Upper lobe of left lung (tissue), 6 donors: Measurements from ENCODE around the gene TAF4. TPM values are rescaled to one million over a fixed set of nuclear protein-coding genes. Genes with fewer than 3 reads are reported as not detected.
"Not testable (repeated sequence)": the region's sequence is repeated elsewhere in the genome, so short reads cannot be mapped to it uniquely, and the experiment has no call there.

ENCODE experiments used
- ATAC-seq, 2 donors: fragments of 200-7000 bp; cut with Tn5 transposase; one replicate each; pipeline ENCODE4 v1.9.1; 2022; ENCODE audit warnings: mild to moderate bottlenecking in 2 of 2, moderate library complexity in 2 of 2; ENCODE audit not compliant: low FRiP score in 2 of 2
- DNase-seq, 2 donors: peaks; one replicate each; pipeline ENCODE4 v3.0.0-alpha.2; 2019 to 2020
- H3K27ac ChIP-seq, 4 donors: fragments of 200-600 bp; sonication (generic); one replicate each; pipeline ENCODE4 v1.5.1; 2016 to 2019
- H3K27me3 ChIP-seq, 4 donors: fragments of 200-600 bp; sonication (generic); one replicate each; pipeline ENCODE4 v1.5.1; 2017 to 2019
- H3K36me3 ChIP-seq, 4 donors: fragments of 200-600 bp; sonication (generic); one replicate each; pipeline ENCODE4 v1.5.1; 2016 to 2019
- H3K4me1 ChIP-seq, 4 donors: fragments of 200-600 bp; sonication (generic); one replicate each; pipeline ENCODE4 v1.5.1; 2018 to 2019
- H3K4me3 ChIP-seq, 4 donors: fragments of 200-600 bp; sonication (generic); one replicate each; pipeline ENCODE4 v1.5.1; 2017 to 2019; ENCODE audit warnings: mild to moderate bottlenecking in 2 of 4, moderate library complexity in 1 of 4
- H3K9me3 ChIP-seq, 4 donors: fragments of 200-600 bp; sonication (generic); one replicate each; pipeline ENCODE4 v1.5.1; 2018 to 2019
- CTCF ChIP-seq, 6 experiments: fragments of 450-650 bp in 4 of 6; fragments of 200-600 bp in 2 of 6; sonication (generic) in 2 of 6; IDR thresholded peaks; one replicate each; pipeline ENCODE4 v1.5.1; 2016 to 2019; ENCODE audit warnings: antibody characterized with exemption in 6 of 6
- EP300 ChIP-seq, 4 donors: sonication (generic); formaldehyde crosslinking; IDR thresholded peaks; one replicate each; pipeline ENCODE4 v1.5.1; 2017; ENCODE audit warnings: antibody characterized with exemption in 4 of 4, control low read depth in 2 of 4
- POLR2A ChIP-seq, 4 donors: fragments of 450-650 bp; IDR thresholded peaks; one replicate each; pipeline ENCODE4 v1.5.1; 2016 to 2017; ENCODE audit warnings: antibody characterized with exemption in 4 of 4, mild to moderate bottlenecking in 2 of 4
- POLR2AphosphoS5 ChIP-seq, 2 donors: sonication (generic); formaldehyde crosslinking; IDR thresholded peaks; one replicate each; pipeline ENCODE4 v1.5.1; 2017; ENCODE audit warnings: antibody characterized with exemption in 2 of 2
- WGBS, 2 donors: methylation state at CpG; one replicate each; pipeline ENCODE4 v1.1.5; 2017 to 2018; 5-methylcytosine and 5-hydroxymethylcytosine counted together
- total RNA-seq, 6 donors: library from RNA; depleted of rRNA in 4 of 6; stranded (reverse); fragments of >200 nt in 4 of 6; gene quantifications; one replicate each; pipeline versions ENCODE4 v1.1.0 to v1.2.1, GENCODE V29; 2016 to 2021
- donor health status: DM: no; HTN: no; CAD: no; lungs with moderate emphysema.
- donor health status: DM: no; HTN: yes; CAD: no; lungs with severe emphysema.

The TAF4 gene
- total RNA-seq, 6 donors from 2014 or later: 13.0 to 44.0 (median 20.7) TPM

DNA sequence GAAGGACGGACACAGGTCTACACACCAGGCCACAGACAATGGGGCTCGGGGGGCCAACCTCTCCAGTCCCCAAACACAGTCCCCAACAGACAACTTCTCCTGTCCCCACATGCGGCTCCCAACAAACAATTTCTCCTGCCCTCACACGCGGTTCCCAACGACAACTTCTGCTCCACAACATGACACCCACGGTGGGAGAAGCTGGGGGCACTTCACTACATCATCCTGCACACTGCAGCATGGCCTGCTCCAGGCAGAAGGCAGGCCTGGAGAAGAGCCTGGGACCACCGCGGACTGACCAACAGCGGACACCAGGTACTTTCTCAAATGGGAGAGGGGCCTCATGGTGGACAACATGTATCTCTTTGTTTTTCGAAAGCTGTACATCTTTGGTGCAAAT lies 6.7 kb downstream of the TAF4 start:
- Histone ChIP-seq H3K27me3 (no peaks in the 10 kb centered on the region), H3K9me3 (no peaks in the 10 kb centered on the region), H3K27ac (no peak overlapping the region), H3K4me3 (no peak overlapping the region), H3K4me1 (peaks cover 15 to 27% (median 19%) of the 10 kb centered on the region in 4 donors), H3K36me3 (peaks cover 0 to 4% (median 1%) of the 10 kb centered on the region in 4 donors)
- TF ChIP-seq POLR2A (IDR thresholded peaks at IDR 0.05) (no peak), POLR2AphosphoS5 (IDR thresholded peaks at IDR 0.05) (no peak), EP300 (IDR thresholded peaks at IDR 0.05) (no peak), CTCF (IDR thresholded peaks at IDR 0.05) (no peak)
- 95 to 97% methylated on average over 9 of the region's 11 CpGs for WGBS, 2 donors
- ATAC-seq: no peak
- no peak for DNase-seq

GRCh38 chr20:62056975-62057374 lies 8.7 kb downstream of the TAF4 start:
- Histone ChIP-seq H3K4me3 (no peak overlapping the region), H3K4me1 (peaks cover 0 to 13% (median 3%) of the 10 kb centered on the region in 4 donors), H3K27me3 (no peaks in the 10 kb centered on the region), H3K36me3 (peaks cover 0 to 5% (median 4%) of the 10 kb centered on the region in 4 donors), H3K9me3 (no peaks in the 10 kb centered on the region), H3K27ac (no peak overlapping the region)
- TF ChIP-seq POLR2A (IDR thresholded peaks at IDR 0.05) (no peak), POLR2AphosphoS5 (IDR thresholded peaks at IDR 0.05) (no peak), CTCF (IDR thresholded peaks at IDR 0.05) (no peak), EP300 (IDR thresholded peaks at IDR 0.05) (no peak)
- 85 to 96% methylated on average over 11 of the region's 11 CpGs for WGBS, 2 donors
- DNase-seq (no peak), ATAC-seq (no peak)

GRCh38 chr20:62056377-62056776 lies 9.3 kb downstream of the TAF4 start:
- no peak for DNase-seq
- no peaks in the 10 kb centered on the region for H3K9me3 ChIP-seq
- no peak overlapping the region for H3K27ac ChIP-seq
- H3K4me3 ChIP-seq: no peak overlapping the region
- no peak for ATAC-seq
- peaks cover 0 to 15% (median under 1%) of the 10 kb centered on the region in 4 donors for H3K4me1 ChIP-seq
- no peaks in the 10 kb centered on the region for H3K27me3 ChIP-seq
- no peak for TF ChIP-seq EP300 (IDR thresholded peaks at IDR 0.05)
- TF ChIP-seq CTCF (IDR thresholded peaks at IDR 0.05): no peak
- TF ChIP-seq POLR2A (IDR thresholded peaks at IDR 0.05): no peak
- no peak for TF ChIP-seq POLR2AphosphoS5 (IDR thresholded peaks at IDR 0.05)
- 92 to 99% methylated on average over 6 of the region's 6 CpGs for WGBS, 2 donors
- H3K36me3 ChIP-seq: peaks cover 0 to 5% (median 4%) of the 10 kb centered on the region in 4 donors

- H3K36me3 ChIP-seq, H3K27ac ChIP-seq, H3K4me3 ChIP-seq, H3K27me3 ChIP-seq, ATAC-seq, H3K9me3 ChIP-seq, DNase-seq: not testable (repeated sequence)
- WGBS, 2 donors: 70 to 99% methylated on average over 4 to 6 of the region's 6 CpGs
- peaks cover 0 to 19% (median 0%) of the 10 kb centered on the region in 4 donors for H3K4me1 ChIP-seq
Measured at GRCh38 chr20:62055862-62056115, 9.9 kb downstream of the TAF4 start.

- Histone ChIP-seq H3K27me3 (no peaks in the 10 kb centered on the region), H3K27ac (no peak overlapping the region), H3K4me3 (no peak overlapping the region), H3K4me1 (peaks cover 0 to 14% (median 0%) of the 10 kb centered on the region in 4 donors), H3K9me3 (no peaks in the 10 kb centered on the region), H3K36me3 (peaks cover 0 to 5% (median 4%) of the 10 kb centered on the region in 4 donors)
- ATAC-seq (no peak), DNase-seq (peak in 1 of 2 donors; percentile 40)
- TF ChIP-seq POLR2A (IDR thresholded peaks at IDR 0.05) (no peak), POLR2AphosphoS5 (IDR thresholded peaks at IDR 0.05) (no peak), CTCF (IDR thresholded peaks at IDR 0.05) (no peak), EP300 (IDR thresholded peaks at IDR 0.05) (no peak)
- WGBS, 2 donors: 92 to 98% methylated on average over 20 to 21 of the region's 21 CpGs
Measured at GRCh38 chr20:62055106-62055861, 10.4 kb downstream of the TAF4 start.
